IMR-90 (cell line): ENCODE data around the gene HMGCL. TPM values are rescaled to one million over a fixed set of nuclear protein-coding genes. Genes with fewer than 3 reads are reported as not detected.

Experiments
- ATAC-seq: fragments of 200-7000 bp; cut with Tn5 transposase; 2 replicates; pipeline ENCODE4 v1.9.1; 2020; ENCODE audit warnings: low read depth, mild to moderate bottlenecking, moderate library complexity
- BruUV-seq: library from RNA; stranded (reverse); fragments of 400-500 nt; replicated peaks from 2 replicates; lab custom pipeline; 2021; lab: Mats Ljungman, UMichigan
- CTCF ChIA-PET: fragments of 300-600 bp; formaldehyde crosslinking; extraction: SDS; loops from one replicate; lab custom pipeline; 2021; ENCODE audit warnings: antibody characterized with exemption; lab: Yijun Ruan, JAX
- POLR2A ChIA-PET: fragments of 300-600 bp; sonication (Branson Sonifier 250); formaldehyde crosslinking; loops from one replicate; lab custom pipeline; 2022; ENCODE audit warnings: antibody characterized with exemption; ENCODE audit not compliant: unreplicated experiment; lab: Charles Lee
- DNase-seq: peaks from one replicate; pipeline ENCODE4 v3.0.0; 2013
- H2AFZ ChIP-seq: replicated peaks from 2 replicates; pipeline ENCODE3; 2013; ENCODE audit warnings: low read length, mild to moderate bottlenecking; ENCODE audit not compliant: poor library complexity
- H2AK5ac ChIP-seq: 2 replicates; pipeline ENCODE4 v1.6.1; 2013; ENCODE audit warnings: low read depth, low read length, inconsistent platforms
- H2AK9ac ChIP-seq: replicated peaks from 2 replicates; pipeline ENCODE3; 2013; ENCODE audit warnings: mild to moderate bottlenecking, low read depth, low read length, moderate library complexity; ENCODE audit not compliant: poor library complexity
- H2BK120ac ChIP-seq: 2 replicates; pipeline ENCODE4 v1.6.1; 2013; ENCODE audit warnings: low read depth, low read length, inconsistent platforms
- H2BK15ac ChIP-seq: 3 replicates; pipeline ENCODE4 v1.6.1; 2013; ENCODE audit warnings: low read depth, low read length, inconsistent platforms
- H2BK20ac ChIP-seq: 2 replicates; pipeline ENCODE4 v1.6.1; 2013; ENCODE audit warnings: low read depth, mild to moderate bottlenecking, inconsistent platforms, low read length, moderate library complexity
- H2BK5ac ChIP-seq: 2 replicates; pipeline ENCODE4 v1.6.1; 2013; ENCODE audit warnings: mild to moderate bottlenecking, low read depth, low read length, inconsistent platforms; ENCODE audit not compliant: poor library complexity, severe bottlenecking
- H3K14ac ChIP-seq: replicated peaks from 2 replicates; pipeline ENCODE4 v1.6.1; 2013; ENCODE audit warnings: low read depth, low read length, inconsistent platforms
- H3K18ac ChIP-seq: 2 replicates; pipeline ENCODE4 v1.6.1; 2013; ENCODE audit warnings: low read depth, low read length, control low read depth
- H3K23ac ChIP-seq: 2 replicates; pipeline ENCODE4 v1.6.1; 2013; ENCODE audit warnings: low read depth, low read length, inconsistent platforms
- H3K27ac ChIP-seq: 2 replicates; pipeline ENCODE4 v1.5.1; 2013; ENCODE audit warnings: mild to moderate bottlenecking, control low read depth, low read length; ENCODE audit not compliant: insufficient read depth
- H3K27me3 ChIP-seq: 2 replicates; pipeline ENCODE4 v1.6.1; 2013; ENCODE audit warnings: low read length; ENCODE audit not compliant: control insufficient read depth, insufficient read depth
- H3K36me3 ChIP-seq: 2 replicates; pipeline ENCODE4 v1.6.1; 2013; ENCODE audit warnings: low read length, mixed read lengths; ENCODE audit not compliant: control insufficient read depth, insufficient read depth
- H3K4ac ChIP-seq: 2 replicates; pipeline ENCODE4 v1.6.1; 2013; ENCODE audit warnings: low read depth, low read length, inconsistent platforms
- H3K4me1 ChIP-seq: 2 replicates; pipeline ENCODE4 v1.6.1; 2013; ENCODE audit warnings: low read length, mixed read lengths; ENCODE audit not compliant: control insufficient read depth, insufficient read depth
- H3K4me2 ChIP-seq: 2 replicates; pipeline ENCODE4 v1.6.1; 2013; ENCODE audit warnings: low read depth, mild to moderate bottlenecking, control low read depth, low read length, moderate library complexity
- H3K4me3 ChIP-seq: 2 replicates; pipeline ENCODE4 v1.5.1; 2013; ENCODE audit warnings: low read depth, mild to moderate bottlenecking, control low read depth, low read length, moderate library complexity; ENCODE audit not compliant: insufficient read depth
- H3K56ac ChIP-seq: 2 replicates; pipeline ENCODE4 v1.6.1; 2013; ENCODE audit warnings: low read length, inconsistent platforms; ENCODE audit not compliant: insufficient read depth; ENCODE audit errors: extremely low read depth
- H3K79me1 ChIP-seq, 2 experiments: 2 replicates each; pipeline ENCODE4 v1.6.1; 2013; ENCODE audit warnings: low read length in 2 of 2, inconsistent platforms in 1 of 2, low read depth in 1 of 2
- H3K9ac ChIP-seq: 2 replicates; pipeline ENCODE4 v1.6.1; 2013; ENCODE audit warnings: low read depth, low read length, control low read depth
- H3K9me1 ChIP-seq: 2 replicates; pipeline ENCODE4 v1.6.1; 2013; ENCODE audit warnings: low read length, inconsistent platforms; ENCODE audit not compliant: insufficient read depth
- H3K9me3 ChIP-seq: 2 replicates; pipeline ENCODE4 v1.6.1; 2013; ENCODE audit warnings: low read length; ENCODE audit not compliant: control insufficient read depth, insufficient read depth
- H4K20me1 ChIP-seq: 2 replicates; pipeline ENCODE4 v1.6.1; 2013; ENCODE audit warnings: low read length, inconsistent platforms; ENCODE audit not compliant: insufficient read depth
- H4K5ac ChIP-seq: 2 replicates; pipeline ENCODE4 v1.6.1; 2013; ENCODE audit warnings: mild to moderate bottlenecking, low read depth, low read length, control low read depth
- H4K8ac ChIP-seq, 2 experiments: 2 replicates each; pipeline ENCODE4 v1.6.1; 2013; ENCODE audit warnings: low read depth in 2 of 2, low read length in 2 of 2, control low read depth in 1 of 2, inconsistent platforms in 1 of 2
- H4K91ac ChIP-seq: 2 replicates; pipeline ENCODE4 v1.6.1; 2013; ENCODE audit warnings: low read depth, low read length, inconsistent platforms; ENCODE audit not compliant: insufficient read depth
- BHLHE40 ChIP-seq: fragments of 150-350 bp; IDR thresholded peaks from 2 replicates; pipeline ENCODE4 v1.6.1; 2016; ENCODE audit warnings: mild to moderate bottlenecking, low read depth, low read length
- CEBPB ChIP-seq: IDR thresholded peaks from 2 replicates; pipeline ENCODE4 v1.6.1; 2012; ENCODE audit warnings: low read depth, low read length, improper control_type of control experiment
- CHD1 ChIP-seq: IDR thresholded peaks from 2 replicates; pipeline ENCODE4 v1.6.1; 2012; ENCODE audit warnings: low read depth, low read length, improper control_type of control experiment
- CTCF ChIP-seq: conservative IDR thresholded peaks from 2 replicates; pipeline ENCODE4 v1.5.1; 2012; ENCODE audit warnings: mild to moderate bottlenecking, low read depth, low read length, improper control_type of control experiment
- MAFK ChIP-seq: IDR thresholded peaks from 2 replicates; pipeline ENCODE4 v1.6.1; 2012; ENCODE audit warnings: low read depth, low read length, improper control_type of control experiment
- MAZ ChIP-seq: IDR thresholded peaks from 2 replicates; pipeline ENCODE4 v1.6.1; 2012; ENCODE audit warnings: low read depth, mild to moderate bottlenecking, low read length, improper control_type of control experiment, moderate library complexity, borderline replicate concordance
- MXI1 ChIP-seq: IDR thresholded peaks from 2 replicates; pipeline ENCODE4 v1.6.1; 2012; ENCODE audit warnings: low read depth, mild to moderate bottlenecking, low read length, moderate library complexity, borderline replicate concordance
- NFE2L2 ChIP-seq: fragments of 150-350 bp; IDR thresholded peaks from 2 replicates; pipeline ENCODE4 v1.6.1; 2016; ENCODE audit warnings: low read depth, mild to moderate bottlenecking, low read length
- POLR2A ChIP-seq: IDR thresholded peaks from 2 replicates; pipeline ENCODE4 v1.6.1; 2012; ENCODE audit warnings: mild to moderate bottlenecking, low read depth, low read length
- RCOR1 ChIP-seq: IDR thresholded peaks from 2 replicates; pipeline ENCODE4 v1.6.1; 2012; ENCODE audit warnings: mild to moderate bottlenecking, low read length, improper control_type of control experiment; ENCODE audit not compliant: insufficient replicate concordance
- RFX5 ChIP-seq: IDR thresholded peaks from 2 replicates; pipeline ENCODE4 v1.8.0; 2012; ENCODE audit warnings: low read depth, mild to moderate bottlenecking, low read length, moderate library complexity
- SMC3 ChIP-seq: fragments of 150-350 bp; IDR thresholded peaks from 2 replicates; pipeline ENCODE4 v1.6.1; 2016; ENCODE audit warnings: low read depth, mild to moderate bottlenecking, antibody characterized with exemption, low read length, moderate library complexity
- USF2 ChIP-seq: fragments of 150-350 bp; IDR thresholded peaks from 2 replicates; pipeline ENCODE4 v1.6.1; 2017; ENCODE audit warnings: mild to moderate bottlenecking, antibody characterized with exemption, low read length, low read depth
- WGBS, 2 experiments: methylation state at CpG; one replicate each; pipeline versions ENCODE4 v1.1.5 to v1.1.7; 2013; ENCODE audit warnings: missing lambda C conversion rate in 2 of 2; ENCODE audit not compliant: insufficient read length in 1 of 2; ENCODE audit errors: extremely low coverage in 2 of 2; 5-methylcytosine and 5-hydroxymethylcytosine counted together
- dilution Hi-C: fragments of 300-500 bp; cut with HindIII; formaldehyde crosslinking; loops from one replicate; pipeline ENCODE4 v1.14.3; 2018; ENCODE audit warnings: low sequenced_read_pairs; ENCODE audit not compliant: unreplicated experiment
- in situ Hi-C: fragments of 300-500 bp; cut with MboI; formaldehyde crosslinking; loops from 3 replicates; pipeline ENCODE4 v1.14.3; 2019; ENCODE audit warnings: low sequenced_read_pairs, inconsistent platforms, mixed read lengths
- intact Hi-C: fragments of 100-400 bp; cut with micrococcal nuclease; formaldehyde crosslinking; loops from 2 replicates; pipeline ENCODE4 v1.10.0; 2022
- polyA plus RNA-seq, 3 experiments: library from polyadenylated mRNA; depleted of rRNA; stranded (reverse); fragments of >200 nt; gene quantifications; 2 replicates each; pipeline ENCODE4 v1.2.3, GENCODE V29; 2012; ENCODE audit warnings: low replicate concordance in 1 of 3
- total RNA-seq: library from RNA; depleted of rRNA; stranded (reverse); fragments of >200 nt; gene quantifications from 2 replicates; pipeline ENCODE4 v1.2.3, GENCODE V29; 2012

HMGCL gene
- total and polyA plus RNA-seq, 2 of the 4 experiments (the other 2 are of a cell fraction) = 30.6 to 33.5 TPM

- no peak for TF ChIP-seq RCOR1
- TF ChIP-seq MAZ = peak; percentile 14; the same call in 1 of the 2 replicates
These were observed 47.0 kb downstream of the HMGCL start, which contains the start of gene PITHD1 (continued) for GRCh38 chr1:23777979-23778814.

GRCh38 chr1:23776217-23776616, 49.0 kb downstream of the HMGCL start:
- Histone ChIP-seq H3K36me3 (no peaks in the 10 kb centered on the region), H2AFZ (no peak overlapping the region), H2AK9ac (no peak overlapping the region), H3K9me3 (no peaks in the 10 kb centered on the region), H4K5ac (no peak overlapping the region), H3K79me1 (peaks cover 28 to 32% of the 10 kb centered on the region in 2 experiments), H2BK5ac (no peak overlapping the region), H4K91ac (no peak overlapping the region), H3K56ac (no peak overlapping the region), H3K23ac (no peak overlapping the region), H2BK120ac (no peak overlapping the region), H3K4me2 (no peak overlapping the region), H4K8ac (no peak overlapping the region), H2AK5ac (no peak overlapping the region), H3K4ac (no peak overlapping the region), H3K9ac (no peak overlapping the region), H3K18ac (no peak overlapping the region), H3K4me1 (peaks cover 7% of the 10 kb centered on the region; the same call in 1 of the 2 replicates), H3K27me3 (no peaks in the 10 kb centered on the region), H3K9me1 (peaks cover 9% of the 10 kb centered on the region; the same call in 1 of the 2 replicates), H3K4me3 (no peak overlapping the region), H3K14ac (no peak overlapping the region), H4K20me1 (peaks cover 15% of the 10 kb centered on the region; the same call in 1 of the 2 replicates), H2BK20ac (no peak overlapping the region), H2BK15ac (no peak overlapping the region), H3K27ac (no peak overlapping the region)
- no peak for DNase-seq
- WGBS, 2 experiments = no CpG with 5 or more reads among the region's 2 CpGs
- dilution Hi-C loops (no loop called here), intact Hi-C loops (no loop called here), in situ Hi-C loops (no loop called here)
- no peak for ATAC-seq
- POLR2A ChIA-PET = no interaction called here
- CTCF ChIA-PET = interaction anchor here (0.7 kb wide), 1 partner anchor 140 kb away, joined by 3 read pairs; no protein-coding TSS in a partner anchor
- no TSS peak for BruUV-seq
- no peak for TF ChIP-seq CHD1
- no peak for TF ChIP-seq SMC3
- no peak for TF ChIP-seq CEBPB
- TF ChIP-seq CTCF = no peak
- no peak for TF ChIP-seq USF2
- TF ChIP-seq RFX5 = no peak
- TF ChIP-seq MXI1 = no peak
- no peak for TF ChIP-seq POLR2A
- no peak for TF ChIP-seq MAFK
- TF ChIP-seq MAZ = no peak
- TF ChIP-seq BHLHE40 = no peak
- TF ChIP-seq NFE2L2 = no peak
